Suppressor macrophage (primary cell): ENCODE results near the gene LST1.

Source experiments
- DNase-seq, 4 experiments: peaks; one replicate each; pipeline ENCODE4 v3.0.0-alpha.2; 2020 to 2022
- total RNA-seq, 17 experiments: gene quantifications; one replicate each; lab custom pipeline; 2026; ENCODE audit warnings: mixed read lengths in 6 of 17, inconsistent platforms in 3 of 17; lab: John Stamatoyannopoulos, UW

Gene LST1
- 36.3 to 102 (median 70.1) reads per million in 17 experiments for total RNA-seq

- peak; percentile 81 to 89 (median 85) for DNase-seq
Observed at GRCh38 chr6:31586008-31586407, at the start of gene LST1. TSS of gene LST1 (plus strand) at chr6:31586277. CDS start at chr6:31587300, 1,023 bp downstream.

GRCh38 chr6:31538805-31539400 lies 47.2 kb upstream of the LST1 start:
- no peak for DNase-seq

DNA sequence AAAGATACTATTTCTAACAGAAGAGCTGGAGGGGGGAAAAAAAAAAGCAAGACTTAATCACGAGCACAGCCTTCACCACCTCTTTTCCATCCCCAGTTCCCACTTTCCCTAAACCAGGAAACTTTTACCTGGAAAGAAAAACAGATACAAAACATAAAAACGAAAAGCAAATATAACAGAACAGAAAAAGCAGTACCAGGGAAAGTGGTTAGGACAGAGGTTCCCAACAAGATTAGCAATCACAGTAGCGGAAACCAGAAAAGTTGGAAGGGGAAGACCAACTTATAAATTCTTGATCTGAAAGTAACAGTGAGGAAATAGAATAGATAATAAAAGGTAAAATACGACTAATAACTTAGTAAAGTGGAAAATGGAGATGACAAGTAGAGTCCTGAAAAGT lies 45.4 kb upstream of the LST1 start:
- no peak for DNase-seq

DNA sequence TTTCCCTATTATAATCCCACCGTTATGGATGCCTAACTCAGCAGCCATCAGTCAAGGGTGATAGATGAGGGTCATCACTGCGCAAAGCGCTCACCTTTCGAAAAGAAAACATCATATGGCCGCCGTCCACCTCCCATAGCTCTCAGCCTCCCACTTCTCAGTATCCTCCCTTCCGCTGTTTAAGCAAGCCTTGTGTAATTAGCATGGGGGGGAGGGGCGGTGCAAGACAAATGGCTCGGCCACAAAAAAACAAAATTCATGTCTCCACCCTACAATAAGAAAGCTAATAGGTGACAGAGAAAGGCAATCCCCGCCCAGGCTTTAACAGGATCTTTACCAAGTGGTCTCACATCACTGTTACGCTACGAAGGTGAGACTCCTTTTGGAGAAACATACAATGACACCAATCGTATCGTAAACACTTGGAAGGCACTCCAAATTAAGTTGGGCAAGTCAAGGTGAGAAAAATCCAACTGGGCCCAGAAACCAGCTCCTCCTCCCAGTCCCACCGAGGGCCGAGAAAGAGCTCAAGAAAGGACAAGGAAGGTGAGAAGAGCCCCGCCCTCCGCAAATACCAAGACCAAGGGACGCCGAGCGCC lies 44.9 kb upstream of the LST1 start:
- peak; percentile 63 to 82 (median 68) for DNase-seq

DNA sequence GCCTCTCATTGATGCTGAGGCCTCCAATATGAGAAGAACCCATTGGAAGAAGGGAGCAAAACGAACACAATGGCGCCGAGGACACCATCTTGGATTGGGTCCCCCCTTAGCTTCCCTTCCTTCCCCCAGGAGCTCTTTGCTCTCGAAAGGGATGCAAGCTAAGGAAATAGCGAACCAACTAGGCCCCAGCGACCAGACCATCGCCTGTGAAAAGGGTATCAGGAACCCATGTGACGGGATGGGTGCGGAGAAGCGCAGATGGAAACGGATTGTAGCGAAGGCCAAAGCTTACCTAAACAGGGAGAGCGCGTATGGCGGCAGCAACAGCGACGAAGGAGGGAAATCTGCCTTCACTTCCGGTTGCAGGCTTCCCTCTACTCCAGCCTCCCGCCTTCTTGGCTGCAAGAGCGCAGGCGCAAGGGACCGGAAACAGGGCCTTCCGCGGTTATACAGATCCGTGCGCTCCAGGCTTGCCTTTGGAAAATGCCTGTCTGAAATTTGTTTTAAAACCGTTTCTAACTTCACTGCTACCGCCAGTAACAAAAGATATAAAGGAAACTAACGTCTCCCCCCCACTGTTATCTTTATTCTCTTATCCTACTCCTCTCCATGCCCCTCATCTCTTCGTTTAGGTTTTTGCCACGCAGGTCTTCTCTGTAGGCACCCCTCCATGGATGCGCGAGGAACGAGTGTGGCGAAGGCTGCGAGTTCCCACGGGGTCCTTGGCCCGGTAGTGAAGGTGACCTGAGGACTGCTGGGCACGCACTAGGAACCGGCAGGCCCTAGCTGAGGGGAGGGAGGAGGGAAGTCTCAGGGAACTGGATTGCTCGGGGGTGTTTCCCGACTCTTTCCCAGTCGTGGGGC lies 44.2 kb upstream of the LST1 start, which contains the start of gene DDX39B:
TSS of gene DDX39B (minus strand) at position 346 of the 864 bp plus-strand sequence. CDS start 1,471 bp downstream, outside the sequence.
- peak; percentile 97 to 99 (median 98) for DNase-seq

- no peak for DNase-seq
Observed at GRCh38 chr6:31543639-31544038, 42.4 kb upstream of the LST1 start.

GRCh38 chr6:31544676-31545075 lies 41.4 kb upstream of the LST1 start:
- no peak for DNase-seq

GRCh38 chr6:31545291-31545690 lies 40.8 kb upstream of the LST1 start:
- no peak for DNase-seq

- peak; percentile 80 to 88 (median 84) for DNase-seq
Observed at GRCh38 chr6:31546339-31546957, 39.6 kb upstream of the LST1 start, which contains the start of gene ATP6V1G2. TSS of gene ATP6V1G2 (minus strand) at chr6:31546608. CDS start at chr6:31546559, 49 bp downstream.

DNA sequence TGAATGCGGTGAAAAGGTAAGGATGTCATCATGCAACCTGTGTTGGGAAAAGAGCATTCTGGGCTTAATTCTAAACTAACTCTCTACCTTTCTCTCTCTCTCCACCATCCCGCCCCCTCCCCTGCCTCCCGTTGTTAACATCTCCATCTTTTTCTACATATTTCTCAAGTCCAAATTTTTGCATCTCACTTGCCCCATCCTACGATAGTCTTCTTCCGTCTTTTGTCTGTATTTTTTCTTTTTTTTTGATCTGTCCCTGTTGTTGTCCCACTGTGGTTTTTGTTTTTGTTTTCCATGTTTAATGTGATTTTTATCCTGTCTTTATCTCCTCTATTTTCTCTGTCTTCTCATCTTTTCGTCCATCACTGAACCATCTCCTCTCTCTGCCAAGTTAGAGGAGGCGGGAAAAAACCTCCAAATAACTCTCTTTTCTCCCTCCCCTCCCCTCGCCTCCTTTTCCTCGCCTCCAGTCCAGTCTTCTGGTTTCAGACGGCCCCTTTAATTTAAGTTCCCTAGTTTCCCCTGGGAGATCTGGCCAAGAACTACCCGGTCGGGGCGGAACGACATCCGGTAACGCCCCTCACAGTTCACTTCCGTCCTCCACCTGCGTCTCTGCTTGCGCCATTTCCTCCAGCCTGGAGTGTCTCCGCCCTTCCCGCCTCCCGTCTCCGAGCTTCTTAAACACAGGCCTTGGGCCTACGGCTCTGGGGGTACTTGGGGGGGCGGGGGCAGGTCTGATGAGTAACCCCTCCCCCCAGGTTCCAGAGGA lies 38.9 kb upstream of the LST1 start, which contains the start of gene NFKBIL1:
TSS of gene NFKBIL1 (plus strand) at position 651 of the 769 bp plus-strand sequence. CDS start at position 738, 87 bp downstream.
- peak; percentile 95 to 98 (median 97) for DNase-seq

- peak in 3 of 4 experiments; percentile 40 to 47 (median 44) for DNase-seq
Observed at GRCh38 chr6:31547727-31548543, 38.1 kb upstream of the LST1 start.

GRCh38 chr6:31548544-31548873 lies 37.6 kb upstream of the LST1 start:
- no peak for DNase-seq

GRCh38 chr6:31551371-31551770 lies 34.7 kb upstream of the LST1 start:
- peak; percentile 87 to 92 (median 90) for DNase-seq

DNA sequence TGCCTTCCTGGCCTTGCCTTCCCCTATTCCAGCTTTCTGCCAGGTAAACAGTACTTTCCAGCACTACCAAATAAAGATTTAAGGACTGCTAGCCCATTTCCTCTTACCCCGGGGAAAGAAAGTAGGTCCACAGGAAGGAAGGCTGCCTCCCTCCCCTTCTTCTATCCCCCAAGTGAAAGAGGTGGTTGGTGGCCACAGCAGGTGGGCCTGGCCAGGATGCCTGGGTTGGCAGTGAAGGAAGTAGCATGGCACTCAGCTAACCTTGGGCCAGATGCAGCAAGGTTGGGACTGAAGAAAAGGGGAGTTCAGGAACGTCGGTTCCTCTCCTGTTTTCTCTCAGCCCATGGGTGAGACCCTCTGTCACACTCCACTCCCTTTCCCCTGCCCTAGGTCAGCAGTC lies 29.8 kb upstream of the LST1 start:
- no peak for DNase-seq

DNA sequence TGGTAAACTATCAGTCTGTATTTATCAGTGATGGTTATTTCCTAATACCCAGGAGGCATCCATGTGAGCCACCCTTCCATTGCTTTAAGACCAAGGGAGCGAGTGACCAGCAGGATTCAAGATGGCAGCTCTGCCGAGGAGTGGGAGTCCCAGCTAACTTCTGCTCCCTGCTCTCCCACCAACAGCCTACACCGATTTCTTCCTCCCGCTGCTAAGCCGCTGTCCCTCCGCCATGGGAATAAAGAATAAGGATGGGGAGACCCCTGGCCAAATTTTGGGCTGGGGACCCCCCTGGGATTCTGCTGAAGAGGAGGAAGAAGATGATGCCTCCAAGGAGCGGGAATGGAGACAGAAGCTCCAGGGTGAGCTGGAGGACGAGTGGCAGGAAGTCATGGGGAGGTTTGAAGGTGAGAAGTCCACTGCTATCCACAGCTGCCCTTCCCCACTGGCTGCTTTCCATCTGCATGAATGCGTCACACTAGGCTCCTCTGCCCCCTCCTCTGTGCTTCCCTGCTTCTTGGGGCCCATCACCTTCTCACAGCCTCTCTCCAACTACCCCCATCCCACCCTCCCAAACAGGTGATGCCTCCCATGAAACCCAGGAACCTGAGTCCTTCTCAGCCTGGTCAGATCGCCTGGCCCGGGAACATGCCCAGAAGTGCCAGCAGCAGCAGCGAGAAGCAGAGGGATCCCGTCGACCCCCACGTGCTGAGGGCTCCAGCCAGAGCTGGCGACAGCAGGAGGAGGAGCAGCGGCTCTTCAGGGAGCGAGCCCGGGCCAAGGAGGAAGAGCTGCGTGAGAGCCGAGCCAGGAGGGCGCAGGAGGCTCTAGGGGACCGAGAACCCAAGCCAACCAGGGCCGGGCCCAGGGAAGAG lies 28.4 kb upstream of the LST1 start:
- DNase-seq, result peak in 3 of 4 experiments; percentile 13 to 53 (median 43)

DNA sequence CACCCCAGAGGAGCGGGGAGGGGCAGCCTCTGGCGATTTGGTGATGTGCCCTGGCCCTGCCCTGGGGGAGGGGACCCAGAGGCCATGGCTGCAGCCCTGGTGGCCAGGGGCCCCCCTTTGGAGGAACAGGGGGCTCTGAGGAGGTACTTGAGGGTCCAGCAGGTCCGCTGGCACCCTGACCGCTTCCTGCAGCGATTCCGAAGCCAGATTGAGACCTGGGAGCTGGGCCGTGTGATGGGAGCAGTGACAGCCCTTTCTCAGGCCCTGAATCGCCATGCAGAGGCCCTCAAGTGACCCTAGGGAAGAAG lies 27.8 kb upstream of the LST1 start:
- no peak for DNase-seq

- peak; percentile 93 to 96 (median 95) for DNase-seq
Observed at GRCh38 chr6:31558631-31559500, 27.2 kb upstream of the LST1 start.

DNA sequence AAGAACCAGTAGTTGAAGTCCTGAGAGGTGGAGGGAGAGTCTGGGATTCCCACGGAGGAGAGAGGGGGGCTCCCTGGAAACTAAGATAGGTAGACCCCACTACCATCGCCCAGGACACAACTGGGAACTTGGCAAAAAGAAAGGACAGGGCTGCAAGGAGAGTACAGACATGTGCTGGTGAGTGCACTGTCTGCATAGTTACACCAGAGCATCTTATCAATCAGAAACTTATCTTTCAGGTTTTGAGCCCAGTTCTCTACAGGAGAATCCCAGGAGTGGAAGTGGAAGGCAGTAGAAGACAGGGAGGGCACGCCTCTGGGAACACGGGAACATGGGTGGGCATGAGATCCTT lies 26.5 kb upstream of the LST1 start:
- DNase-seq, result no peak
